Measurements from ENCODE around the gene C22orf39.

C22orf39 gene

DNA sequence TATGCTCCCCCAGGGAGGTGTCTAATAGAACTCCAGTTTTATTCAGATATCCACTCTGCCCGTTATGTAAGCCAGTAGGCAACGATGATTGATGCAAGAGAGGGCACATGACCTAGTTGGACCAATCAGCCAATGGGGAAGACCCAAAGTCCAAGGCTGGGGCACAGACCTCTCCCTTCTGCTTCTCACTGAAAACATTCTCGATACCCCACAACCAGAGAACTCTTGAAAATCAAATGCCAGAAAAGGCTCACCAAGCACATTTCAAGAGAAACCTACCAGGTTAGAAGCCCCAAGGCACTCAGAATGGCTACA, 23.4 kb downstream of the C22orf39 start:
- no peak for DNase-seq

DNA sequence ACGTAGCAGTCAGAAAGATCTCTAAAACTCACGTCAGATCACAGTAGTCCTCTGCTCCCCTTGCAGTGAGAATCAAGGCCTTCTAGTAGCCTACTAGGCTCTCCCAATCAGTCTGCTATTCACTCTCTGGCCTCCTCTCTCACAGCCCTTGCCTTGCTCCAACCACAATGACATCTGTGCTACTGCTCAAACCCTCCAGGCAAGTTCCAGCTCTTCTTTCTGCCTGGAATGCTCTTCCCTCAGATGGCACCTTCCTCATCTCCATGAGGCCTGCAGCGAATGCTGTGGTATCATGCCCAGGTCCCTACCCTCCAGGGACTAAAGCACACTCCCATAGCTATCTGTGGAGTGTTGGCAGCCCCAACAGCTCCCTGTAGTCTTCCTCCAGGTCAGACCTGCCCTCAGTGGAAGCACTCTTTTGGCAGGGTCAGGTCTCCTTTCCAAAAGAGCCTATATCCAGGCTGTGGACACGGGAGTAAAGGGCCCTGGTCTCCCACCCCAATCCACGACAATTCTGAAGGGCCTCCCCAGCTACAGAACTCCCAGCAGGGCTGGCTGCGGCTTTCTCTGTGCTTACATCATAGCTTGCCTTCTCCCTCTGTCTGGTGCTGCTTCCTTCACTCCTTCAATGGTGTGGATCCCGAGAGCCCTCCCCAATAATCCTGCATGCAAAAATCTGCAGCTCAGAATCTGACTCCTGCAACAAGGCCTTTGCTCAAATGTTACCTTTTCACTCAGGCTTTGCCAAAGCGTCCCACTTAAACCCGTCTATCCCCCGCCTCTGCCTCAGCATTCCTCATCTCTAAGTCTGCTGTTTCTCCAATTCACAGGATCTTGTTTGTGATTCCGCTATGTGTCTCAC, 24.8 kb downstream of the C22orf39 start:
- DNase-seq, result no peak

DNA sequence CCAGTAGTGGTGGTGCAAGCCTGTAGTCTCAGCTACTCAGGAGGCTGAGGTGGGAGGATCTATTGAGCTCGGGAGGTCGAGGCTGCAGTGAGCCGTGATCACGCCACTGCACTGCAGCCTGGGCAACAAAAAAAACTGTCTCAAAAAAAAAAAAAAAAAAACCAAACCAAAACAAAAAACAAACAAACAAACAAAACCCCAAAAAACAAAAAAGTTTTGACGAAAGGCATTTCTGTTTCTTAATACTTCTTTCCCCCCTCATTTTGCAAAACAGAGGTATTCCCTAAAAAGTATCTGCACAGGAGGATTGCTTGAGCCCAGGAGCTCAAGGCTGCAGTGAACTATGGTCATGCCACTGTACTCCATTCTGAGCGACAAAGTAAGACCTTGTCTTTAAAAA, 27.2 kb downstream of the C22orf39 start:
- DNase-seq, result no peak

DNA sequence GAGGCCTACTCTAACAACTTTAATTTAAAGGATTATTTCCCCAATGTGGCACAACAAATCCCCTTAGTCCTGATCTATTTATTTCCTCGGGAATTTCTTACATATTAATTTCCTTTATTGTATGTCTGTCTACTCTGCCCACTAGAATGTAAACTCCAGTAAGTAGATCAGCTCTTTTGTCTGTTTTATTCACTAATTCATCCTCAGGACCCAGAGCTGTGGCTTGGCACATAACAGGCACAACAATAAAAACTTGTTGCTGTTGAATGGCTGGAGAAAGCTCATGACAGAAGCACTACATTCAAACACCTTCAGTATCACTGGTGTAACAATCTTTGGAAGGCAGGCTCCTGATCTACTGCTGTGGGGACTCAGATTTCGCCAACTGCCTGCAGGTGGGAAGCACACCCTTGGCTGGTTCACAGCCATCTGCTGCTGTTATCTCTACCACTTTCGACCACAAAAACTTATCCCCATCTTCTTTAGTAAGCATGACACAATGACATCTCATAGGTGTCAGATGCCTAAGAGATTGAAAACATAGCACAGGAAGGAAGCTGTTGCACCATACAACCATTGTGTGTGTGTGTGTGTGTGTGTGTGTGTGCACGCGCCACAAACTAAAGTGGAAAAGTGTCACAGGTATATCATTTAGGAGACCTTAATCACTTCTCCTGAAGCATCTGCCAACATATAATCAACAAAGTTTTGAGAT, 27.9 kb downstream of the C22orf39 start:
- no peak for DNase-seq

DNA sequence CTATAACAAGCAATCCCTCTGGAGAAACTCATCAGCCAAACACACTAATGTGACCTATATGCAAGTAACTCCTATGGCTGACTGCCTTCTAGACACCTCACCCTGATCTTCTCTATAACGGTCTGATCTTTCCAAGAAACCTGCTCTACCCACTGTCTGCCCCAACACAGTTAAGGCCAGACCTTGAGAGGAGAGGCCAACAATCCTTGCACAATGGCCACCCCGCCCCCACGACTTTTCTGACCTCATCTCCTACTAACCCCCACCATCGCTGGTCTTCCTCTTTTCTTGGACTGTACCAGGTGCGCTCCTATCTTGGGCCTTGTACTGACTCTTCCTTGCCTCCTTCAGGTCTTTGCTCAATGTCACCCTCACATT, 28.4 kb downstream of the C22orf39 start:
- no peak for DNase-seq

DNA sequence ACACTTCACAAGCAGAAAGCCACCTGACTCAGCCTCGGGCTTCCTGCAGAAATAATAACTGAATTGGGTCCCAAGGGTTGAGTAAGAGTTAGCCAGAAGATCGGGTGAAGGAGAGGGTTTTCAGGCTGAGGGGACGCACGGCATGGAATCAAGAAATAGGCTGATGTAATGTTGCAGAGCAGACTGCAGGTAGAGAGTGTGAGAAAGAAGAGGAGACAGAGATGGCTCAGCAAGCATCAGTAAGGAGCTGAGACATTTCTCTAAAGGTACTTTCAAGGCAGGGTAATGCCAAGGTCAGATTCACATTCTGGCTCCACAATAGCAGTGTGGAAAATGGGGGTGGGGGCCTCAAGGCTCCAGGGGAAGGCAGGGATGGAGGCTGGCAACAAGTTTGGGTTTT, 34.6 kb downstream of the C22orf39 start:
- DNase-seq, result no peak

DNA sequence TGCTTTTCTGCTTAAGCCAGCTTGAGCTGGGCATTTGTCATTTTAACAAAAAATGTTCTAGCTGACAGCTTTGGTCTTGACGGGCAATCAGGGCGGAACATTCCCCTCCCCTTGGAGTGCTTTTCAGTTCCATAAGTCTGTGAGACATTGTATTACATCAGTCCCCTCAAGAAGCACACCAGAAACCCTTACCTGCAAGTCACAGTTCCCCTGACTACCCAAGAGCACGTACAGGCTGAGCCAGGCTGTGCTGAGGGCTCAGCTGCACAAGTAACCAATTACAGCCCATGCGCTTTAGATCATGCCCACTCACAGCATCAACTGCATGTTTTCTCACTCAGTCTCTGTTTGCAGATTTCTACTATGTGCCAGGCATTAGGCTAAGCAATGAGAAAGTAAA, 35.0 kb downstream of the C22orf39 start:
- no peak for DNase-seq

DNA sequence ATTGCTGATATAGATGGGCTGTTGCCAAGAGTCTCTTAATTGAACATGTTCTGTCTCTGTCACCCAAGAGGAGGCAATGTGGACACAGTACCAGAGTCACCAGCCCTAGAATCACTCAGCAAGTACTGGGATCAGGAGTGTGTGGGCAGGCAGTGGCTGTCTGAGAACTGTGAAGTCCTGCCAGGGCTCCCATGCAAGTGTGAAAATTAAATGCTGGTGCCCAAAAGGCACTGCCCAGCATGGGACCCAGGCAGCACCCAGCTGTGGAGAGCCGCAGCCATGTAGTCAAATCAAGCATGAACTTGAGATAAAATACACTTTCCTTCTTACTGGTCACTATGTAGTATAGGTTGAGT, 35.8 kb downstream of the C22orf39 start:
- DNase-seq, result no peak

DNA sequence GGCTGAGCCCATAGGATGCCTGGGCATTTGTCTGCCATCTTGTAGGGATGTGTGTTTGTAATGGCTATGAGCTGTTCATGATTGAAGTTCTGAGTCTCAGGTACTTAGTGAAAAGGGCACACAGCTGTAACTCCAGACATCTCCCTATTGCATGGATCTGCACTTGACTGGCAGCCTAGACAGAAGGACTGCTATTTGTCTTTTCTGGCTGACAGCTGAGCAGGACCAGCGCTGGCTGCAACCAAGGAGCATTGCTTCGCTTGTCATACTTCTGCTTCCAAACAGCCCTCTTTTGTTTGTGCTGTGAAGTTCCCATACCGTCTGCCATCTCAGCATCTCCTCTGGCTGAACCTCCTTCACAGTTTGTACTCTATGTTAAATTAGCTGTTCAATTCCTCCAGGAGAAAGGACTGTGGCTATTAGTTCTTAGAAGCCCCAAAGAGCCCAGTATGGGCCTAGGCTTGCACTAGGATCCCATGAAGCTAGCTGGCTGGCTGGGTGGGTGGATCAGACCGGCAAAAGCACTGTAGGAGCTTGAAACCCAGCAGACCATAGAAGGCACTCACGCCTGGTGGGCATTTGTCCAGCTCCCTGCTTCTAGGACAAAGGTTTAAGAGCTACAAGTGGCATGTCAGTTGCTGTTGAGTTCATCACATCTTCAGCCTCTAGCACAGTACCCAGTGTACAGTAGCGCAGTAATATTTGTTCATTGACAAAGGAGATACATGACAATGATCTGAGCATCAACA, 36.4 kb downstream of the C22orf39 start:
- no peak for DNase-seq

DNA sequence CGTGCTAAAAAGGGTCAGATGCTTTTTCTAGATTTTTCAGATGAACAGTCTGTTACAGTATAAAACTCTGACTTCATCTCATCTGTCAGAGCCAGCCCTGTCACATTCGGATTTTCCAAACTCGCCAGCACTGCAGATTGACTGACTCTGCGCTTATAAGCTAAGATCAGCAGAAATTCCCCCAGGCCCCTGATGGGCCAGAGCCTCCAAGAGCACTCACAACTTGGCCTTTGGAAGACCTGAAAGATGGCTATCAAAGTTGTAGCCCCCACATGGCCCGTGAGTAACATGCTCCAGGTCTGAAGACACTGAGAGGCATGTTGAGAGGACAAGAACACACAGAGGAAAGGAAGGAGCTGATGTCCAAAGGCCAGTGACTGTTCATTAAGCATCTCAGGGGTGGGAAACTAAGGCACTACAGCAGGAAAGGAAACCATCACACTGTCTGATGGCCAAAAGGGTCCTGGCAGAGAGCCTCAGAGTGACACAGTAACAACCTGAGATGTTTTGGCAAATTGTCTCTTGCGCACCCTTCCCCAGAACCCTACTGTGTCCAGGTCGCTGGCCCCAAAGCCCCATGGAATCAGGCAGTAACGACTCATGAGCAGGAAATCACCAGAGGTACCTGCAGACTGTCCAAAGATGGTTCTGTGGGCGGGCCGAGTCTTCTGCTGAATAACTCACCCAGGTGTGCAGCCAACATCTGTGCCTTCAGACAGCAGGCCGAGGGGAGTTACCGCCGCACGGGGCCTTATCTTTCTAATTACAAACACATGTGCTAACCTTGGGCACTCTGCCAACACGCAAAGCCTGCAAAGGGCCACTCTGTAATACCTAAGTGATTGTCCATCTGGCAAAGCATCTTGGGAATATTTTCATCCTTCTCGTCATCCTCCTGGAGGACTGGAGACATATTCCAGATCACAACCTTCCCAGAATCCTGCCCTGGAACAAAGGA, 39.6 kb downstream of the C22orf39 start:
- DNase-seq, result peak; percentile 70

DNA sequence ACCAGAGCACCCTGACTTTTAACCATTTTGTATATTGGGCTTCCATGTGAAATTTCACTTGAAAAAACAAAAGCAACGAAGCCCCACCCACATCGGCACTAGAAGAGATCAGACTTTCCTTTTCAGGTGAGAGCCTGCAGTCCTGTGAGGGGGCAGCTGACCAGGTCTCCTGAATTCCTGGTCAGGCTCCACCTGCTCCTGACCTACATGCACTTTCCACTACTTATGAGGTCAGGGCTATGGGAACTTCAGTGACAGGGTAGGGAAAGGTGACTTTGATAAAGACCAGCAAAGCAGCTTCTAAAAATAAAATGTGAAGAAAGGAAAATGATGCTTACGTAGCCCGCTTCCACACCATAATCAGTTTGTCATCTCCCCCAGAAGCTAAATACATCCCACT, 40.7 kb downstream of the C22orf39 start:
- DNase-seq, result no peak

DNA sequence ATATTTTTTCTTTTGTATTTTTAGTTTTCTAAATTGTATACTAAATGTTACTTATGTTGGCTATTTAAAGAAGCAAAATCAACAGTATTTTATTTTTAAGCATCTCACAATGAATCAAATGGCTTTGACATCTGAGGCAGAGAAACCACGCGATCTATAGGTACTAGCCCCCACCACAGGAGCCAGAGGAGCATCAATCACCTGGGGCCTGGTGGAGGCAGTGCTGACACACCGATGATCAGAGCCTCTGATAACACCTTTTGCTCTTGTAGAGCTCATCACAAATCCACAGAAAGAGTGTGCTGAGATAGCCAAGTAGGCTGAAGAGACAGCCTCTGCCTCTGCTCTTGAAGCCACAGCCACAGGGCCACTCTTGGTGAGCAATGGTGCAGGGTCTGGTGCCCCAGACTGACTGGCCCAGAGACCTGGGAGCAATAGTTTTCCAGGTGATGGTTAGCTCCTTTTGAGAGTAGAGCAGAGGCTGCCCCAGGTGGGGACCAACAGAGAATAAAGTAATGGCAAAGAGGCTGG, 41.2 kb downstream of the C22orf39 start:
- DNase-seq, result no peak

DNA sequence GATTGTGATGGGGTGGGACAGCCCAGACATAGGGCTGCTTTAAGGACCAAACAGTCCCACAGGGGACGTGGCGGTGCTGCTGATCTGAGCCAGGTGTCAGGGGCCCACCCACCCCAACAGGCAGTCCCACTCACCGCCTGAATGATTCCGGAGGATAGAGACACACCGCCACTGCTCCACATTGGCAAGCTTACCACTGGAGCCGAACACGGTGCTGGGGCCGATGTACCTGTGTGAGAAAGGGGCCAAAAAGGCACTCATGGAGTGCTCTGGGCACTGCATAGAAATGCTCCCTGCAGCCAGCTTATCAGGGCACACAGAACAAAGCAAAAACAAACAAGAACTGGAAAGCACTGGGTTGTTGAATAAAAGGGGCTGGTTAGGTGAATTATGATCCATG, 41.9 kb downstream of the C22orf39 start:
- no peak for DNase-seq

DNA sequence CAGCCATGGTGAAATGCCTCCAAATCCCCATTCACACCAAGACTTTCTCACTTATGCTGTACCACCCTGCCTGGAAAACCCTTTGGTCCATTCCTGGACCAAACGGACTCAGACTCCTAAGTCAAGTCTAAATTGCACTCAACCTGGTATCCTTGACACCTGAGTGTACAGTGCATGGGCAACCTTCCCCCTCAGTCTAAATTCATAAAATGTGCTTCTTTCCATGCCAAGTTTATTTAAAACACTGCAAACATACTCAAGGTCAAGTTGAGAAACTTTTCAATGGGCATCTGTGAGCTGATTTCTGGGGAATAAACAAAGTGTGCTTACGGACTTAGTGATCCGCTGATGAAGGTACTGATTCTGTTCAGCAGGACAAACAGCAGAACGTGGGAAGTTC, 42.4 kb downstream of the C22orf39 start:
- DNase-seq, result no peak

DNA sequence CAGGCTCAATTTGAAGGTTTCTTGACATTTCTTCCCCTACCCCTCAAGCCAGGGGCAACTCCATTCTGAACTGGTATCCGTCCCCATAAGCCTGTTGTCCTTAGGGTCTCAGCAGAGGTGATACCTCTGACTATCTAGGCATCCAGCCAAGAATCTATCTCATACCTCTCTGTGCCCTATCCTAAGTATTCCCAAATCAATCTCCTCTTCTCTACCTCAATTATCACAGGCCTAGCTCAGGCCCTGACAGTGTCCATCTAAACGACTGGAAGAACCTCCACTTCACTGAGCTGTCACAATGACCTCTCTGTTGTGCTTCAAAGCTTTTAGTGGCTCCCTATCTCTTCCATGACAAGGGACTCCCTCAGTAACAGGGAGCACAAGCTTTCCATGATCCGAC, 42.8 kb downstream of the C22orf39 start:
- no peak for DNase-seq

DNA sequence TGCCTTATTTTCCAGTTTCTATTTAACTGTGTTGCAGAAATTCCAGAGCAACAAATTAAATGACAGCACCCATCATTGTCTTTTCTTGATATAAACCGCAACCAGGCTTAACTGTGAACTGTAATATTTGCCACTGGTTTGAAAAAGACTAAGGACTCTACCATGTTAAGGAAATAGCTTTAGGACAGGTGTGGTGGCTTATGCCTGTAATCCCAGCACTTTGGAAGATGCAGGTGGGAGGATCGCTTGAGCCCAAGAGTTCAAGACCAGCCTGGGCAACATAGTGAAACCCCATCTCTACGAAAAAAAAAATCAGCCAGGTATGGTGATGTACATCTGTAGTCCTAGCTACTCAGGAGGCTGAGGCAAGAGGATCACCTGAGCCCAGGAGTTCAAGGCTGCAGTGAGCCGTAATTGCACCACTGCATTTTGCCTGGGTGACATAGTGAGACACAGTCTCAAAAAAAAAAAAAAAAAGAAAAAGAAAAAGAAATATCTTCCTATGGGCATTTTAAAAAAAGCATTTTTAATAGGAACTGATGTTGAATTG, 44.8 kb downstream of the C22orf39 start:
- DNase-seq, result no peak

DNA sequence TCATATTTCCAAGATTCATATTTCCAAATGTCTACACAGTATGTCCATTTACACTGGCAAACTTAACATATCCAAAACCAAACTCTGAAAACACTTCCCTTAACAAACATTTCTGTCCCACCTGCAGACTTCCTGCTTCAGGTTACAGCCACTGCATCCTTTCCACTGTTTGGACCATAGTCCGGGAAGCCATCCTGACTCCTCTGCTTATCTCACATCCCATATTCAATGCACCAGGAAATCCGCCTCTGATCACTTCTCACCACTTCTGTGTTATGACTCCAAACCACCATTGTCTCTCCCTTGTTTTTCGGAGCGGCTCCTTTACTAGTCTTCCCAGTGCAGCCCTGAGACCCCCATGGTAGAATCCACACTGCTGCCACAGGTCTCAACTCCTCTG, 46.0 kb downstream of the C22orf39 start:
- DNase-seq, result no peak

DNA sequence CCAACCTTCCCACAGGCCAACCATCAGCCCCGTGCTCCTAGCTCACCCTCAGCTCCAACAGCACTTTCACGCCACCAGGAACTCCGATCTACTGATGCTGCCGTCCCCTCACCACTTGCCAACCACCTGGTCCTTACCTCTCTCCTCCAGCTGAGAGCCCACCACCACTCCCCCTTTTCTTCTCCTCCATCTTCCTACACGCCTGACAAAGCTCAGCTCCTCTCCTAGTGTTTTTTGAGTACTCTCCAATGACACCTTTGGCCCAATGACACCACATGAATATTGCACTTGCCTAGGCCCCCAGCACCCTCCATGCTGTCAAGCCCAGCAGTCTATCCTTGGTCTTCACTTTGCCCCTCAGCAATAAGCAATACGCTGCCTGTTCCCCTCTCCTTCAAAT, 46.6 kb downstream of the C22orf39 start:
- DNase-seq, result no peak

DNA sequence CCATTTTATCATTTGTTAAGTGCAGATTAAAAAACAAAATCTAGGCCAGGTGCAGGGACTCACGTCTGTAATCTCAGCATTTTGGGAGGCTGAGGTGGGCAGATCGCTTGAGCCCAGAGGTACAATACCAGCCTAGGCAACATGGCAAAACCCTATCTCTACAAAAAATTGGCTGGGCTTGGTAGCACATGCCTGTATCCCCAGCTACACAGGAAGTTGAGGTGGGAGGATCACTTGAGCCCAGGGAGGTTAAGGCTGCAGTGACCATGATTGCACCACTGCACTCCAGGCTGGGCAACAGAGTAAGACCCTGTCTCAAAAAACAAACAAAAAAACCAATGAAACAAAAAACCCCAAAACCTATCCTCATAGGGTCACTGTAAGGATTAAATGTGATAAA, 48.9 kb downstream of the C22orf39 start:
- DNase-seq, result no peak

DNA sequence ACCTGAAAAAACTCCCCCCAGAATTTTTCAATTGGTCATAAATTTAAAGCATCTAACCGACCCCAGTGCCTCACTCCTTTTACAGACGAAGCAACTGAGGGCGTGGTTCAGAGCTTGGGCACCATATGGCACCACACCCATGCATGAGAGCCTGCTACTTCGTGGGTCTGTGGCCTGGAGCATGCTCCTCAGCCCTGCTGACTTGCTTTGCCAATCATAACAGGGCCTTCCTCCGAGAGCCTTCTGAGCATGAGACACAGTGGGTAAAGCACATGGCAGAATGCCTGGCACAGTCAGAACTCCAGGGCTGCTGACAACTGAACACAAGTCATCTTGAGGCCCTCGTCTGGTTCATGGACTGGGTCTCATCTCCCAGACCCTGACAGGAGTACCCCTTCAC, 49.3 kb downstream of the C22orf39 start:
- no peak for DNase-seq

DNA sequence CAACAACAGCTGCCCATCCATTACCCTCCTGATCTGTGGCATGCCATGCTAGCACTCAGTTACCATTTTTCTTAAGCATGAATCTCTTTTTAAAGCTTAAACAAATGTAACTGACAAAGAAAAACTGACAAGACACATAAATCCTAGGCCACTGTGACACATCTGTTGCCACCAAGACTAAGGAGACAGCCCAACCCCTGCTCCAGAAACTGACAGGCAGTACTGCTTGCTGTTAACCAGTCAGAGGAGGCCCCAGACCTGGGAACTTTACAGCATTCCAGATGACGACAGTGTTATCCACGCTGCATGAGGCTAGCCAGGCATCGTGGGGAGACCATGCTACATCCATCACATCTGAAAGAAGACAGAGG, 49.8 kb downstream of the C22orf39 start:
- DNase-seq, result no peak

DNA sequence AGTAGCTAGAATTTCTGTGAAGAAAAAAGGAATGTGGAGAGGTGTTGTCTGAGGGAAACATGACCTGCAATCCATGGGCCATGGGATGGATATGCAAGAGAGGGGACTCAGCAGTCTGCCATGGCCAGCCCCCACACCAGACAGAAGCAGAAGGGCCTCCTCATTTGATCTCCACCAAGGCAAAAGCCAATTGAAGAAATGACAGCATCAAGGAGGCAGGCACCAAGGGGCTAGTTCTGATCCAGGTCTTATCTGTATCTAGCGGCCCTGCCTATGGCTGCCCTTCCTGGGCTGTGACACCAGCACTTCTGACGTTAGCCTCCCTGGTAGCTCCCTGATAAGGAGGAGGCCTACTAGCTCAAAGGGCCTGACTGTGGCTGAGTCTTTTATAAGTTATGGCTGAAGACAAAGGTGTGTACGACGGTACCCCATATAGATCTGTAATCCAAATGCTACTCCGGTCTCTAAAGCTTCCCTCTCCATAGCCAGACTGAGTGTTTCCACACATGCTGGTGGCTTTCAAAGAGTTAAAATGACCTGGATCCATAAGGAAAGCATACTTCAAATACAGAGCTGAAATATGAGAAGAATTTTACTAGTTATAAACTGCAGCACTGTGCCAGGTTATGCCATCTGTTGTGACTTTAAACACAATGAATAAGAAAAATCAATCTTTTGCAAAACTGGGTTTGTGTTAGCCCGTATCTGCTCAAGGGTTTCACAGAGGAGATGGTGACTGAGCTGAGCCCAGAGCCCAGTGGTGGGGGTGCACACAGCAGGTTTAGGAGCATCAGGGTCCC, 50.4 kb downstream of the C22orf39 start:
- DNase-seq, result no peak

Data from COR-L47 (cell line).